HG03457 (cell line): ENCODE results near the gene B3GALT6.
"Not testable (repeated sequence)": the region's sequence is repeated elsewhere in the genome, so short reads cannot be mapped to it uniquely, and the experiment has no call there.

Source experiments
- ATAC-seq: cut with Tn5 transposase; IDR thresholded peaks from one replicate; pipeline ENCODE4 v1.9.1; 2021; ENCODE audit warnings: moderate number of reproducible peaks; ENCODE audit not compliant: unreplicated experiment

B3GALT6 gene

GRCh38 chr1:1242461-1243265 is 10.6 kb downstream of the B3GALT6 start:
- no peak for ATAC-seq

DNA sequence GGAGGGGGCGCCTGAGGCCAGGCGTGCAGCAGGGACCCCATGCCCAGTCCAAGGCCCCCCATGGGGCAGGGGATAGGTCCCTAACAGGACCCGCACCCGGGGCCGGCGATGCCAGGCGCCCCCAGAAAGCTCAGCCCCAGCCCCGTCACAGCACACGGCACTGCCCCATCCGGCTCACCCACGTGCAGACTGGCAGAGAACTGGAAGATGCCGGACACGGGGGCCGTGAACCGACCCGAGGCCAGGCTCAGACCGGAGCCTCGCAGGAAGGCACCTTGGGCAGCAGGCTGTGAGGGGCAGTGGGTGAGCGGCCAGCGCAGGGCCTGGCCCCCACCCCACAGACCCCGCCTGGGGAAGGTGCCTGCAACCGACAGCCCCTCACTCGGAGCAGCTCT is 11.2 kb downstream of the B3GALT6 start:
- ATAC-seq = no peak

DNA sequence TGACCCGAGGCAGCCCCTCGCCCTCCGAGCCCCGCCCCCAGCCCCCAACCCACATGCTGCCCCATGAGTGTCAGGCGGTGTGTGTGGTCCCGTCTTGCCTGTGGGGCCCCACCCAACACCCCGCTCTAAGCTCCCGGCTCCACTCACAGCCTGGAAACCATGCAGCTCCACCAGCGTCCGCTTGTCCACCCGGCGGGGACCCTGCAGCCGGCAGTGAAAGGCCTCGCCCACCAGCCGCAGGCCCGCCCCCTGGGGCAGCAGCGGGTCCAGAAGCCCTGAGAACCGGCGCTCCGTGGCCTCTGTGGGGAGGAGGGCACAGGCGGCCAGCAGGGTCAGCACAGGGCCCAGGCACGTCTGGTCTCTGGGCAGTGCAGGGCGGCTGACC is 11.8 kb downstream of the B3GALT6 start:
- ATAC-seq = no peak

DNA sequence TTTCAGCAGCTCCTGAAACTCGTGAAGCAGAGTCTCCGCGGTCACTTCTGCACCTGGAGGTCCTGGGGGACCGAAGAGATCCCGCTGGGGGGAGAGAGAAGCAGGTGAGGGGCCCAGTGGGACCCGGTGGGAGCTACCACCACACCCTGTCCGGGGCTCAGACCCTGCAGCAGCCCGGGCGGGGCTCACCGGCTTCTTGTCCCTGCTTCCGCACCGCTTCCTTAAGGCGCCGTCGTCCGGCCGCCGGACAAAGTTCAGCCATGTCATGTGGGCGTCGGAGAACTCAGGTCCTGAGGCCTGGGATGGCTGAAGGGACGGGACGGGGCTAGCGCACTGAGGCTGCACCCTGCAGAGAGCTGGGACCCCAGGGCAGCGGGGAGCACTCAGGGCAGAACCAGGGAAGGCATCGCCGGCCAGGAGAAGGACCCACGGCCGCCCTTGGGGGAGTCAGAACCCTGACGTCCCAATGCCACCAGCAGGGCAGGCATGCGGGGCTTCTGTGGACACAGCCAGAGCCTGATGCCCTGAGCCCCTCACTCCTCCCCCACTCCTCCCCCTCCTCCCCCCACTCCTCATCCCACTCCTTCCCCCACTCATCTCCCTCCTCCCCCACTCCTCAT is 12.3 kb downstream of the B3GALT6 start:
- no peak for ATAC-seq

GRCh38 chr1:1245178-1245816 is 13.3 kb downstream of the B3GALT6 start:
- no peak for ATAC-seq

DNA sequence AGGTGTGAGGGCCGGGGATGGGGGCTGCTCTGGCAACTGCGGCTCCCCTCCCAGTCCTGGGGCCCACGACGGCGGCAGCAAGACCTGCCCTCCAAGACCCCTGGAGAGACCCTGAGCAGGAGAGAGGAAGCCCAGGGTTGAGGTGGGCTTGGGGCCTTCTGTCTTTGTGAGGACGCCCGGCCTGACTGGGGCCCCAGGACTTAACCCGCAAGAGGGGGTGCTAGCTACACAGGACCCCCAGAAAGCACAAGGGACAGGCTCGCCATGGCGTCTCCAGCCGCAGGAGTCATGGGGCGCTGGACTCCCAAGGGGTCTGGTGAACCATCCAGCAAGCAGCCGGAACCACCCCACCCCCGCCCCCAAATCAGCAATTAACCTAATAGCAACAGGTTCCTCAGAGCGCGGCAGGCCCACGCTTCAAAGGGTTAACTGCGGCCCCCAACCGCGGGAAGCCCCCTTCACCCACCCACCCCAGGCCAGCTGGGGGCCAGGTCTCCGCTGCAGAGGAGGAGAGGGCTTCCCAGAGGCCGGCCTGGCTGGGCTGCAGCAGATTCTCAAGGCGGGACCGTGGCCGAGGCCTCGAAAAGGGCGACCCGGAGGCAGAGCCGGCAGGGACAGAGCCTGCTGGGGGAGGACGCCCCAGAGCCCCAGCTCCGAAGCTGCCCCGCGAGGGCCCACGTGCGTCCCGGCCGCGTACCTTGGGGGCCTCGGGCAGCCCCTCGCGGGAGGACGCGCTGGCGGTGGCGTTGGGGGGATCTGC is 14.0 kb downstream of the B3GALT6 start:
- no peak for ATAC-seq

DNA sequence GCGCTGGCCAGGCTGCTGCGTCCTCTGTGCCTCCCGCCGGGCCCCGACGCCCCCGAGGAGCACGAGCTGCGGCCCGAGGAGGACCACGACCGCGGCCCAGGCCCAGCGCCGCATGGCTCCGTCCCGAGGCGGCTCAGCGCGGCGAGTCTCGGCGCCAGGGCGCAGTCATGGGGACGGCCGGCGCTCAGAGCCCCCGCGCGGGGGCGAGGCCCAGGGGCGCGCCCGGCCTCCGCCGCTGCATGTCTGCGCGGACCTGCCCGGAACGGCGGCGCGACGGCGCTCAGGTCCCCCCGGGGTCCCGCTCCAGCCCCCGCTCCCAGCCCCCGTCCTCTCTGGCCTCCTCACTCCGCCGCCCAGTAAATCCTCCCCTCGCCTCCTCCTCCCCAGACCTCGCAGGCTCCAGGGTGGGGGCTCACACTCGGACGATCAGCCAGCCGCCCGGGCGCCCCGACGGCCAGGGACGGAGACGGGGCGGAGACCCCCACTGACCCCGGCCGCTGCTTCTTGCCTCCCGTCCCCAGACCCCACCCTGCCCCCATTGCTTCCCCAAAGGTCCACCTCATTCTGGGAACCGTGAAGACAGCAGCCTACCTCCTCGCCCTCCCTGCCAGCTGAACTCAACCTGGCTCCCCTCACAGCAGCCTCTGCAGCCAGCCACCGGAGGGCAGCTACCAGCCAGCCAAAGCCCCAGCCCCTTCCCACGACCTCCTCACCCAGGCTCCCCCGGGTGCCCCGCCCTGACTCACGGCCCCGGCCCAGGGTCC is 14.7 kb downstream of the B3GALT6 start, which contains the start of gene C1QTNF12:
Gene C1QTNF12 (minus strand): TSS at position 146 of the 764 bp plus-strand sequence. CDS start 32 bp downstream, at position 114.
- ATAC-seq = no peak

DNA sequence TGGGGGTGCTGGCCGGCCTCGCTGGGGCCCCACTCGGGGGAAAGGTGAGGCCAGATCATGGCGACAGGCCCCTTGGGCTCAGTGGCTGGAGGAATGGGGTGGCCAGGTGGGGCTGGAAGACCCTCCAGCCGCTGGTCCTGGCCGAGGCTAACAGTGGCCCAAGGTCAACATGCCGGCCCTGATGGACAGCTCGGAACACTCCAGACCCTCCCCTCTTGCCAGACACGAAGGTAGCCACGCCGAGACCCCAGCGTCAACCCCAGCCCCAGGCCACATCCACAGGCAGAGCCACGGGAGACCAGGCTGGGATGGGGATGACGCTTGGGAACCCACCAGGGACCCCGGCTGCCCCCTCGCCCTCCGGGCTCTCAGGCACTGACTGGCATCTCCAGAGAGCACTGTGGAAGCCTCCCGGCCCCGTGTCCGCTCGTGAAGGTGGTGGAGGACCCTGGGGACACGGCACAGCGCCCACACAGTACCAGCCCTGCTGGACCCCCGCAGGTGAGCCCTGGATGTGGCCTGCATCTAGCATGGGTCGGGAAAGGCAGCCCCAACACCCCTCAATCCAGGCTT is 15.4 kb downstream of the B3GALT6 start:
- no peak for ATAC-seq

DNA sequence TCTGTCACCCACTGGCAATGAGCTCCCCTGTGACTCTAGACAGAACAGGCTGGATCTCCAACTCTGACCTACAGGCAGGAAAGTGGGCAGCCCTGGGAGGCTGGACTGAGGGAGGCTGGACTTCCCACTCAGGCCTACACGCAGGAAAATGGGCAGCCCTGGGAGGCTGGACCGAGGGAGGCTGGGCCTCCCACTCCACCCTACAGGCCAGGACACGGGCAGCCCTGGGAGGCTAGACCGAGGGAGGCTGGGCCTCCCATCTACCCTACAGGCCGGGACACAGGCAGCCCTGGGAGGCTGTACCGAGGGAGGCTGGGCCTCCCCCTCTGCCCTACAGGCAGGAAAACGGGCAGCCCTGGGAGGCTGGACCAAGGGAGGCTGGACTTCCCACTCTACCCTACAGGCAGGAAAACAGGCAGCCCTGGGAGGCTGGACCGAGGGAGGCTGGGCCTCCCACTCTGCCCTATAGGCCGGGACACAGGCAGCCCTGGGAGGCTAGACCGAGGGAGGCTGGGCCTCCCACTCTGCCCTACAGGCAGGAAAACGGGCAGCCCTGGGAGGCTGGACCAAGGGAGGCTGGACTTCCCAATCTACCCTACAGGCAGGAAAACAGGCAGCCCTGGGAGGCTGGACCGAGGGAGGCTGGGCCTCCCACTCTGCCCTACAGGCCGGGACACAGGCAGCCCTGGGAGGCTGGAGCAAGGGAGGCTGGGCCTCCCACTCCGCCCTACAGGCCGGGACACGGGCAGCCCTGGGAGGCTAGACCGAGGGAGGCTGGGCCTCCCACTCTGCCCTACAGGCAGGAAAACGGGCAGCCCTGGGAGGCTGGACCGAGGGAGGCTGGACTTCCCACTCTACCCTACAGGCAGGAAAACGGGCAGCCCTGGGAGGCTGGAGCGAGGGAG is 16.2 kb downstream of the B3GALT6 start:
- ATAC-seq = not testable (repeated sequence)

DNA sequence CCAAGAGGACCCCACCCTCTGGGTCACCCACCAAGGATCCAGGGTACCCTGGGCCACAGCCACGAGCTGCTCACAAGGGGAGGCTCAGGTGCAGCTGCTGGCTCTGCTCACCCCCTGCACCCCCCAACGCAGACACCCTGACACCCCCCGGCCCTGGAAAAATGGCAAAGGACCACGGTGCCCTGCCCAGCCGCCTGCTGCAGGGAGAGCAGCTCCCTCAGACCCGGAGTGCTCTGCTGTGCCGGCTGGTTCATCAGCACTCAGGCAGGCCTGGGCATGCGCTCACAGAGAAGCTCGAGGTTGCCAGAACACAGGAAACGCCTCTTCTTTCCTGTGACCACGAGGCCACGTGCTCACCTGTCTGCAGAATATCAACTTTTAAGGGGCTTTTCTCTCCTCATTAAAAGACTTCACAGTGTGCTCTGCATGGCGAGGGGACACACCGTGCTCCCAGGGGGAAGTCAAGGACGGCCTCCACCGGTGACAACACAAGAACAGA is 18.8 kb downstream of the B3GALT6 start:
- ATAC-seq = no peak

- ATAC-seq = no peak
These were observed 21.3 kb downstream of the B3GALT6 start for GRCh38 chr1:1253314-1253713.

GRCh38 chr1:1253972-1254666 is 22.1 kb downstream of the B3GALT6 start:
- no peak for ATAC-seq

DNA sequence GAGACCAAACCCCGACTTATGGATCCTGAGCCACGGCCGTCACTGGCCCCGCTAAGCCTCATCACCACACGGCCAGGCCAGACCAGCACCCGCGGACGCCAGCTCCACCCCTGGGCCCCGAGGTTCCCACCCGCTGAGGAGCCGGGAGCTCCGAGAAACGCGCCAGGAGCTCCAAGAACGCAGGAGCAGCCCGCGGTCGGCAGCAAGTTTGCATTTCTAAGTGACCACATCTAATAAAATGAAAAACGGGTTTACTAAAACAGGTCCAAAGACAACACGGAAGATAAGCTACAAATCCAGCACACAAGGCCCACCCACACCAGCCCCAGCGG is 22.6 kb downstream of the B3GALT6 start:
- ATAC-seq = no peak

- no peak for ATAC-seq
These were observed 23.0 kb downstream of the B3GALT6 start for GRCh38 chr1:1255078-1255477.

DNA sequence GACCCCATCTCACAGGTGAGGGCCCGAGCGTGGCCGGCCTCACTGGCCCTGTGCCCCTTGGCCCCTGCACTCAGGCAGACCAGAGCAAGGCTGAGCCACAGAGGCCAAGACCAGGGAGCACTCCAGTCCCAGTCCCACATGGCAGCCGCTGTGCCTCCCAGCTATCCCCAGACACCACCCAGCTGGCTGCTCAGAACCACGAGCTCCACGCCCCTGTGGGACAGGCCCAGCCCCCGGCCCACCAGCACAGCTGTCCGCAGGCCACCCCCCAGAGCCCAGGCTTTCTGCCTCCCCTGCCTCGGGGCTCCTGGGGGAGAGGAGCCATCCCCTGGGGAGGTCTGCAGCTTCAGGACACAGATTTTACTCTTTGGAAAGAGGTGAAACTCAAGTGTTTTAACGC is 23.6 kb downstream of the B3GALT6 start:
- ATAC-seq = no peak

GRCh38 chr1:1256956-1257871 is 25.2 kb downstream of the B3GALT6 start:
- ATAC-seq = no peak

GRCh38 chr1:1259119-1259488 is 27.1 kb downstream of the B3GALT6 start:
- no peak for ATAC-seq

- ATAC-seq = no peak
These were observed 27.5 kb downstream of the B3GALT6 start for GRCh38 chr1:1259540-1259939.
